NCI-H2029 treated with DMSO at 0.1 percent for 48 hours (cell line): ENCODE data around the gene ALS2.

Experiments
- DNase-seq: peaks from one replicate; lab custom pipeline; 2025; lab: John Stamatoyannopoulos, UW

ALS2 gene

GRCh38 chr2:201754717-201755415, 25.9 kb downstream of the ALS2 start:
- no peak for DNase-seq

DNA sequence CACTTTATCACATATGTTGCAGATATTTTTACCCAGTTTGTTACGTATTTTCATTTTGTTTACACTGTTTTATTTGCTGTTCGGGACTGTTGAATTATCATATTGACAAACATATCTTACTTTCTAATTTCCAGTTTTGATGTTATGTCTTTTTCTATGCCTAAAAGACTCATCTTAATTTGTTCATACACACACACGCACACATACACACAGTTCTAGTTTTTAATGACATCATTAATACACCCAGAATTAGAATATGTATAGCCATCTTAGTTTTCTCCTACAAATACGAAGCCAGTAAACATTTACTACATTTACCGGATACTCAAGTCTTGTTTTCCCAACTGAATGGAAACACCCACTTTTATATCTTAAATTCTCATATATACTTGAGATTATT, 29.2 kb downstream of the ALS2 start:
- DNase-seq = no peak

DNA sequence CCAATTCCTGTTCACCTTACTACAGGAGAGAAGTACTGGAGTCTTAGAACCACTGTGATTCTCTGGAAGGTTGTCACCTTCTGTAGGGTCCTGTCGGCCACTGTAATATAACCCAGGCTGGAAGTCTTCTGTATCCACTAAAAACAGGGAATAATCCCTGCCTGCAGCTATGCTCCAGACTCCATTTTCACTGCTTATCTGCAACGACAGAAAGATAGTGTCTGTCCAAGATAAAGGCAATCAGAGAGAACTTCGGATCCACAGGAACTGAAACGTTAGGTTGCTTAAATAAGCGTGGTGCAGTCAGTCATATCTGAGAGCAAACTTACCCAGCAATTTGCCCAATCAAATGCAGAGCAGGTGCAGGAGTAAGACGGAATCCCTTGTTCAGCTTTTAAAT, 34.2 kb downstream of the ALS2 start:
- no peak for DNase-seq

- no peak for DNase-seq
Observed at GRCh38 chr2:201735486-201735885, 45.2 kb downstream of the ALS2 start.

- no peak for DNase-seq
Observed at GRCh38 chr2:201734111-201734510, 46.6 kb downstream of the ALS2 start.

GRCh38 chr2:201733544-201733943, 47.2 kb downstream of the ALS2 start:
- DNase-seq = no peak

DNA sequence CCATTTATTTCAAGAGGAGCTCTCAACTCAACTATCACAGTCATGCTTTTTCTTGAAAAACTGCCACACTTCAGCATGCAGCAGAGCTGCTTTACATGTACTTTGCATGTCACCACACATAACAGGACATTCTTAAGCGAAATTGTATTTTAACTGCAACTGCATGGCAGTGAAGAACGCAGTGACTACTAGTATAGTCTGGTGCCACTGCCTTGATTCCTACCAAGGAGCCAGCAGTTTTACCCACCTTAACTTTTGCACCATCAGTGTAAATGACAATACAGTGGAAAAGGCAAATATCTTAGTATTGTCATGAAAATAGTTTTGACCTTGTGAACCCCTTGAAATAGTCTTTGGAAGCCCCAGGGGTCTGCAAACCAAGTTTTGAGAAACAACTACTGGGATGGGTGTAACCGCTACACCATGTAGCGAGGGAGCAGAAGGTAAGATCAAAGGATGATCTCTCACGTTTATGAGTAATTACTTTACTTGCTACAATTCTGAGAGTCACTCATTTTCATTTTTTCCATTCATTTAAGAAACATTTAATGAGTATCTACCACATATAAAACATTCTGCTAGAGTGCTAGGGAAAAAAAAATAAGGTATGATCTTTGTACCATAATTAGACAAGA, 50.0 kb downstream of the ALS2 start:
- no peak for DNase-seq

DNA sequence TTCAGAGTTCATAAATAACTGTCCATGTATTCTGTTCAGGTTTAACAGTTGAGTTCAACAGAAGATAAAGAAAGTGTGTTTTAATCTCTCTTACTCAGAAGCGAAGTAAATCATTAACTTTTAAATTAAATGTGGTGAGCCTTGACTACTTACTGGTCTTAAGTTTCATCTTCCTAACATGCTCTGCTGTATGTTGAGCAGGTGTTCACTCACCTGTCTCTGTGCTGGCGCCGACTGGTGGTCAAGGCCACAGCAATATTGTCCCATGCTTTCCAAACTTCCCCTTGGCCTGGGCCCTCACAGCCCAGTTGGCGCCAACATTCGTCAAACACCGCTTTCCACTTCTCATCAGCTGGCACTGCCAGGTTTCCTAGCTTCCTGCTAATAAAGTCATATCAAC, 65.3 kb downstream of the ALS2 start:
- no peak for DNase-seq

DNA sequence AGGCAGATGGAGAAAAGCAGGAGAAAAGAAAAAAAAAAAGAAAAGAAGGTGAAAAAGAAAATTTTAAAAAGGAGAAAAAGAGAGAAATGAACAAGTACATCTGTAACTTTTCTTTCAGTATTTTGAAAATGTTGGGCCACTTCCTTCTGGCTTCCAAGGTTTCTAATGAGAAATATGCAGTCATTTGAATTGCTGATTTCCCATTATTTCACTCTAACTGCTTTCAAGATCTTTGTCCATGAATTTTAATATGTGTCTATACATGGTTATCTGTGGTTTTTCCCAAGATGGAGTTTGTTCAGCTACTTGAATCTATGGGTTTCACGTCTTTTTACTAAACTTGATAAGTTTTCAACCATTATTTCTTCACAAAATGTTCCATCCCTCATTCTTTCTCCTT, 68.0 kb downstream of the ALS2 start:
- DNase-seq = no peak

- DNase-seq = no peak
Observed at GRCh38 chr2:201709747-201710146, 71.0 kb downstream of the ALS2 start.

DNA sequence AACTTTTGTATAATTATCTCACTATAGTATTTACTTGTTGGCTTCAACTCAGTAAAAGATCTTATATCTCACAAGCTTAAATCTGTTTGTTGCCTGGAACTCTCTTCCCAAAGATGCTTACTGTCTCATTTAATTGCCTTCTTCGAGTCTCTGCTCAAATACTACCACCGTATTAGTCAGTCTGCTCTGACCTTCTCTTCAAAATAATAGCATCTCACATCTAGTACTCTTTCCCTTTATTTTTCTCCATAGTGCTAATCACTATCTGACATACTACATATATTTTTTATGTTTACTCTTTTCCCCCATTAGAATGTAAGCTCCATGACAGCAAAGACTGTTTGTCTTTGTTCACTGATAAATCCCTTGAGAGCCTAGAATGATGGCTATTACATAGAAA, 71.7 kb downstream of the ALS2 start:
- DNase-seq = no peak

GRCh38 chr2:201707753-201708152, 73.0 kb downstream of the ALS2 start:
- DNase-seq = no peak

DNA sequence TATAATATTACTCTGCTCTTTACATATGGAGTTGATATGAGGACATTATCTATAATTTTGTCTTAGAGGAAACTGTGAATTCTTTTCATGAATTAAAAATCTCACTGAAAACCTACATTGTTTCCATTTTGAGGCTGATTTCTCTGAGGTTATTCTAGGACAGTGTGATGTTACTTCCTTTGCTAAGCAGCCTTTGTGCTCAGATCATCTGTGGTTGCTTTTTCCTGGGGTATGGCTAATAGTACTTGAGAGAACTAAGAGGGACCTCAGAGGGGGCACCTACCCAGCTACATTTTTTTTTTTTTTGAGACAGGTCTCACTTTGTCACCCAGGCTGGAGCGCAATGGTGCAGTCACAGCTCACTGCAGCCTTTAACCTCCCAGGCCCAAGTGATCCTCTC, 73.6 kb downstream of the ALS2 start:
- DNase-seq = no peak

DNA sequence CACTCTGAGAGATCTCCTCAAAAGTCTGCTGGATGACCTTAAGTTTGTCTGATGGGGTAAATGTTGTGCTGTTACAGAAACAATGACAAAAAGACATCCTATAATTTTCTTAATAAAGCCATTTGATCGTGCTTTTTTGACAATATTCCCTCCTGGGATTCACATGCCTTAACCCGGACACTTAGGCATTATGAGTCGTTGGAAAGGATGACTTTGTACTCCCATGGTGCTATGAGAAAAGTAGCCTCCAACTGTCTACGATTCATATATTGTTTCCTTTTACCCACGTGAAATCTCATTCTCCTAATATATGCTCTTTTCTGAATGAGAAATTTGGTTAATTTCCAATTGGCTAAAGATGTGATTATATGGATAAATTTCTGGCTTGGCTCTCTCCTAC, 76.2 kb downstream of the ALS2 start:
- DNase-seq = no peak

GRCh38 chr2:201701646-201702045, 79.1 kb downstream of the ALS2 start:
- DNase-seq = no peak

GRCh38 chr2:201699416-201699815, 81.3 kb downstream of the ALS2 start:
- no peak for DNase-seq

- DNase-seq = no peak
Observed at GRCh38 chr2:201698588-201699226, 82.0 kb downstream of the ALS2 start, which contains the start of gene MPP4. MPP4 (minus strand) TSS chr2:201698644; CDS start chr2:201693954, 4,690 bp downstream.

DNA sequence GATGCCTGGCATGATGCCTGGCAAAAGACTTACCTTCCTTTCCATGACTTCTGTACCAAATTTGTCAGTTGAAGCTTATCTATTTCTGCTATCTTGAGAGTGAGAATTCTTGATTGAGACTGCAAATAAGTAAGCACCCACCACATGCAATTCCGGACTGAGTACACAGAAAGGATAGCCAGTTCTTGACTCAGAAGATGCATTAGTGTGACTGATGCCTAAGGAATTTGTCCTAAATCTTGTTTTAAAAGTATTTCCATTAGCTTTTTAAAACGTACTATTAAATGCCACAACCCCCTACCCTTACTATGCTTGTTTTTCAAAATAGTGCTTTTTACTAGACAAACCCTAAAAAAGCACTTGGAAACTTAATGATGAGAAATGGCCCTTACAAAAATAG, 82.8 kb downstream of the ALS2 start:
- DNase-seq = no peak

- no peak for DNase-seq
Observed at GRCh38 chr2:201696151-201696659, 84.5 kb downstream of the ALS2 start.

GRCh38 chr2:201685156-201685555, 95.6 kb downstream of the ALS2 start:
- no peak for DNase-seq

- DNase-seq = no peak
Observed at GRCh38 chr2:201680743-201681142, 100.0 kb downstream of the ALS2 start.

GRCh38 chr2:201678401-201678800, 102.3 kb downstream of the ALS2 start:
- no peak for DNase-seq

DNA sequence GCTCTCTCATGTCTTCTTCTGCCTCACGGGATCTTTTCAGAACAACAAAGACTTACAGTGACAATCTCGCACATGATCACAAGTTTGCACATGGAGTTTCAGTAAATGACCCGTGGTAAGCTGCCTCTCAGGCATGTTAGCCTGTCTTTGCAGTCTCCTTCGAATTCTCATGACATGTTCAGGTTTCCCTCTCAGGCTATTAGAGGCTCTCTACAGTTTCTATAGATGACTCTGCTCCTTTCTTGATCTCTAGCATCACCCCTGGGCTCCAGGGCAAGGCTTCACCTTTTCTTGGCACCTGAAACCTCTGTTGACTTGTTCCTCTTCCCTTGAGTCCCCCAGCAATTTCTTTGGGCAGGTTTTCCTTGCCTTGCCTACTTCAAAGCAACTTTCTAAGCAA, 105.3 kb downstream of the ALS2 start:
- DNase-seq = no peak
